Right lung (tissue), 5 donors: ENCODE measurements around the gene NT5DC2. TPM values are rescaled to one million over a fixed set of nuclear protein-coding genes. Genes with fewer than 3 reads are reported as not detected.

Source experiments
- polyA plus RNA-seq, 5 donors: library from polyadenylated mRNA; unstranded; fragments of 120-200 nt; gene quantifications; one replicate each; pipeline versions ENCODE4 v1.2.1 to v1.2.3, GENCODE V29; 2013; ENCODE audit warnings: inconsistent platforms in 1 of 5, low replicate concordance in 1 of 5; ENCODE audit not compliant: insufficient read length in 5 of 5, insufficient read depth in 1 of 5

NT5DC2 gene
- polyA plus RNA-seq, 5 donors: 205 to 350 (median 239) TPM

Other genes with a start within 250 kb of the NT5DC2 start
- gene GLYCTK, start 246.0 kb downstream of the NT5DC2 start, polyA plus RNA-seq: 10 to 100 TPM in 3 of 5 donors, 1 to 10 TPM in 2; 7.8 to 11.6 (median 10.2) TPM
- gene DNAH1, start 217.5 kb downstream of the NT5DC2 start, polyA plus RNA-seq: 10 to 100 TPM in 3 of 5 donors, 1 to 10 TPM in 2; 7.2 to 12.4 (median 11.1) TPM
- 10 to 100 TPM; 60.5 to 82.6 (median 76.1) TPM for gene BAP1, start 123.8 kb downstream of the NT5DC2 start, polyA plus RNA-seq
- gene PHF7, start 123.2 kb downstream of the NT5DC2 start, polyA plus RNA-seq: 10 to 100 TPM in 1 of 5 donors, 1 to 10 TPM in 4; 8.1 to 10.6 (median 9.0) TPM
- gene SEMA3G, start 88.8 kb downstream of the NT5DC2 start, polyA plus RNA-seq: 1 to 10 TPM; 4.3 to 8.2 (median 7.0) TPM
- 10 to 100 TPM; 21.0 to 78.6 (median 31.2) TPM for gene TNNC1, start 79.8 kb downstream of the NT5DC2 start, polyA plus RNA-seq
- 100 to 1,000 TPM; 116 to 175 (median 146) TPM for gene NISCH, start 78.3 kb downstream of the NT5DC2 start, polyA plus RNA-seq
- gene STAB1, start 38.5 kb downstream of the NT5DC2 start, polyA plus RNA-seq: 10 to 100 TPM; 40.9 to 60.8 (median 43.4) TPM
- 10 to 100 TPM in 4 of 5 donors, 1 to 10 TPM in 1; 8.5 to 24.3 (median 12.9) TPM for gene UQCC5, start 2.7 kb upstream of the NT5DC2 start, polyA plus RNA-seq
- 10 to 100 TPM; 42.9 to 78.6 (median 65.2) TPM for gene PBRM1, start 152.1 kb upstream of the NT5DC2 start, polyA plus RNA-seq
- gene GNL3, start 152.2 kb upstream of the NT5DC2 start, polyA plus RNA-seq: 100 to 1,000 TPM; 100 to 124 (median 107) TPM
- 100 to 1,000 TPM; 104 to 121 (median 119) TPM for gene GLT8D1, start 171.9 kb upstream of the NT5DC2 start, polyA plus RNA-seq
- 100 to 1,000 TPM; 113 to 138 (median 123) TPM for gene SPCS1, start 172.2 kb upstream of the NT5DC2 start, polyA plus RNA-seq
- gene NEK4, start 237.1 kb upstream of the NT5DC2 start, polyA plus RNA-seq: 10 to 100 TPM; 20.7 to 30.7 (median 27.2) TPM
- 1 to 10 TPM in 1 of 5 donors, under 1 TPM in 1, not detected in 3; 0.15 to 6.0 TPM for gene ITIH1, start 243.7 kb upstream of the NT5DC2 start, polyA plus RNA-seq